ENCODE data around the gene DUXB. TPM values are rescaled to one million over a fixed set of nuclear protein-coding genes. Genes with fewer than 3 reads are reported as not detected.

The DUXB gene
- total RNA-seq, 3 donors from 2014 or later (not counting 1 experiment from before 2014, with no cell fraction given): not detected

DNA sequence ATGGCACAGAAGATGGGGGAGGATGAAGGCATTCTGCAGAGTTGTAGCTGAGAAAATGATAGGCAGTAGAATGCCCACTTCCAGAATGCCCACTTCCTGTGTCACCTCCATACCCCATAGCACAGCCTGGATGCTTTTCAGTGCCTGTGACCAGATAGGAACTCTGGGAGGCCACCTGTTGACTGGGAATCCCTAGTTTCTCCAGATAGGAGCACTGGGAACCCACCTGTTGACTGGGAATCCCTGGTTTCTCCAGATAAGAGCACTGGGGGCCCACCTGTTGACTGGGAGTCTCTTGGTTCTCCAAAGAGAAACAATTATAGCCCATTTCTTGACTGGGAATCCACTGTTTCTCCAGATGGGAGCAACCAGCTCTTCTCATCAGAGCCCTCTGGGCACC, 13.4 kb upstream of the DUXB start:
- H3K36me3 ChIP-seq (ENCODE audit: control insufficient read depth, insufficient read depth, low read length): no peaks in the 10 kb centered on the region
- no peak overlapping the region for H3K4me3 ChIP-seq (ENCODE audit: low read length)
- no peaks in the 10 kb centered on the region for H3K27me3 ChIP-seq (ENCODE audit: control insufficient read depth, insufficient read depth, low read length)
- peaks cover 0 to 7% of the 10 kb centered on the region in 2 donors for H3K27me3 Mint-ChIP-seq (ENCODE audit: low read depth in 2 of 2)
- no peaks in the 10 kb centered on the region for H3K4me1 Mint-ChIP-seq
- H3K9me3 Mint-ChIP-seq: peaks cover 0 to 3% of the 10 kb centered on the region in 2 donors
- DNase-seq: no peak
- peaks cover 5% of the 10 kb centered on the region for H3K9me3 ChIP-seq (ENCODE audit: control insufficient read depth, insufficient read depth, low read length)
- no peak for ATAC-seq
- H3K27ac ChIP-seq (ENCODE audit: low read length): no peak overlapping the region
- no peaks in the 10 kb centered on the region for H3K4me1 ChIP-seq (ENCODE audit: control insufficient read depth, insufficient read depth, low read length)
- intact Hi-C loops (cut with micrococcal nuclease): no loop called here
- no peak overlapping the region for H3K27ac Mint-ChIP-seq
- H3K4me3 Mint-ChIP-seq: no peak overlapping the region
- H3K36me3 Mint-ChIP-seq: no peaks in the 10 kb centered on the region
- TF ChIP-seq, protein P1, sequence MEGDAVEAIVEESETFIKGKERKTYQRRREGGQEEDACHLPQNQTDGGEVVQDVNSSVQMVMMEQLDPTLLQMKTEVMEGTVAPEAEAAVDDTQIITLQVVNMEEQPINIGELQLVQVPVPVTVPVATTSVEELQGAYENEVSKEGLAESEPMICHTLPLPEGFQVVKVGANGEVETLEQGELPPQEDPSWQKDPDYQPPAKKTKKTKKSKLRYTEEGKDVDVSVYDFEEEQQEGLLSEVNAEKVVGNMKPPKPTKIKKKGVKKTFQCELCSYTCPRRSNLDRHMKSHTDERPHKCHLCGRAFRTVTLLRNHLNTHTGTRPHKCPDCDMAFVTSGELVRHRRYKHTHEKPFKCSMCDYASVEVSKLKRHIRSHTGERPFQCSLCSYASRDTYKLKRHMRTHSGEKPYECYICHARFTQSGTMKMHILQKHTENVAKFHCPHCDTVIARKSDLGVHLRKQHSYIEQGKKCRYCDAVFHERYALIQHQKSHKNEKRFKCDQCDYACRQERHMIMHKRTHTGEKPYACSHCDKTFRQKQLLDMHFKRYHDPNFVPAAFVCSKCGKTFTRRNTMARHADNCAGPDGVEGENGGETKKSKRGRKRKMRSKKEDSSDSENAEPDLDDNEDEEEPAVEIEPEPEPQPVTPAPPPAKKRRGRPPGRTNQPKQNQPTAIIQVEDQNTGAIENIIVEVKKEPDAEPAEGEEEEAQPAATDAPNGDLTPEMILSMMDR (IDR thresholded peaks at IDR 0.05): no peak

DNA sequence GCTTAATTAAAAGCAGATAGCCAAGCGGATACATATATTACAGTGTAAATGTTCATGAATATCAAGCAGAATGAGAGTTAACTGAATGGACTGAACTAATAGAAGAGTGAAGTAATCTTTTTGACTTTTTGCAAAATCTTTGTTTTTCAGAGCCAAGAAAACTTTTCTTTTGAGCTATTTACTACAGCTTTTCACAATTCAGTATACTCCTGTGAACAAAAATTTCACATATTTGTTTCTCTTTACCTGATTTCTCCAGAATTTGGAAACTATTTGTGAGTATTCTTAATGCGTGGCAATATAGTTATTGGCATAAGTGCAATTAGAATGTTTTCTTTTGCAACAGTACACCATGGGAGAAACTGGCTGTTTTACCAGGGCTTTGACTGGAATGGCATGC, 9.1 kb upstream of the DUXB start:
- peaks cover 0 to 3% of the 10 kb centered on the region in 2 donors for H3K27me3 Mint-ChIP-seq (ENCODE audit: low read depth in 2 of 2)
- ATAC-seq: no peak
- Histone ChIP-seq H3K4me1 (ENCODE audit: control insufficient read depth, insufficient read depth, low read length) (no peaks in the 10 kb centered on the region), H3K36me3 (ENCODE audit: control insufficient read depth, insufficient read depth, low read length) (no peaks in the 10 kb centered on the region), H3K27me3 (ENCODE audit: control insufficient read depth, insufficient read depth, low read length) (no peaks in the 10 kb centered on the region), H3K9me3 (ENCODE audit: control insufficient read depth, insufficient read depth, low read length) (peaks cover 8% of the 10 kb centered on the region), H3K27ac (ENCODE audit: low read length) (no peak overlapping the region), H3K4me3 (ENCODE audit: low read length) (no peak overlapping the region)
- no peaks in the 10 kb centered on the region for H3K36me3 Mint-ChIP-seq
- H3K9me3 Mint-ChIP-seq: peaks cover 0 to 3% of the 10 kb centered on the region in 2 donors
- TF ChIP-seq, protein P1 (IDR thresholded peaks at IDR 0.05): no peak
- intact Hi-C loops (cut with micrococcal nuclease): no loop called here
- no peak overlapping the region for H3K4me3 Mint-ChIP-seq
- no peak for DNase-seq
- no peak overlapping the region for H3K27ac Mint-ChIP-seq
- H3K4me1 Mint-ChIP-seq: no peaks in the 10 kb centered on the region
- 100% methylated on average over 2 of the region's 2 CpGs for WGBS (ENCODE audit: insufficient coverage)

DNA sequence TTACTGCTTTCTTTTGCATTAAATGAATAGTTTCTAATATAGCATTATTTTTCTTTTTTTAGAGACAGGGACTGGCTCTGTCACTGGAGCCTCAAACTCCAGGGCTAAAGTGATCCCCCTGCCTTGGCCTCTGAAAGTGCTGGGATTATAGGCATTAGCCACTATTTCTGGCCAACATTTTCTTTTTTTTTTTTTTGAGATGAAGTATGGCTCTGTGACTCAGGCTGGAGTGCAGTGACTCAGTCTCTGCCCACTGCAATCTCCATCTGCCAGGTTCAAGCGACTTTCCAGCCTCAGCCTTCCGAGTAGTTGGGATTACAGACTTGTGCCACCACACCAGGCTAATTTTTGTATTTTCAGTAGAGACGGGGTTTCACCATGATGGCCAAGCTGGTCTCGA, 2.0 kb upstream of the DUXB start:
- Histone ChIP-seq H3K4me3 (ENCODE audit: low read length) (no peak overlapping the region), H3K4me1 (ENCODE audit: control insufficient read depth, insufficient read depth, low read length) (no peaks in the 10 kb centered on the region), H3K27me3 (ENCODE audit: control insufficient read depth, insufficient read depth, low read length) (no peaks in the 10 kb centered on the region), H3K36me3 (ENCODE audit: control insufficient read depth, insufficient read depth, low read length) (no peaks in the 10 kb centered on the region), H3K9me3 (ENCODE audit: control insufficient read depth, insufficient read depth, low read length) (no peaks in the 10 kb centered on the region), H3K27ac (ENCODE audit: low read length) (no peak overlapping the region)
- no peak for ATAC-seq
- no peak for DNase-seq
- no peaks in the 10 kb centered on the region for H3K4me1 Mint-ChIP-seq
- intact Hi-C loops (cut with micrococcal nuclease): no loop called here
- H3K4me3 Mint-ChIP-seq: no peak overlapping the region
- H3K36me3 Mint-ChIP-seq: no peaks in the 10 kb centered on the region
- H3K9me3 Mint-ChIP-seq: no peaks in the 10 kb centered on the region
- TF ChIP-seq, protein P1 (IDR thresholded peaks at IDR 0.05): no peak
- no peaks in the 10 kb centered on the region for H3K27me3 Mint-ChIP-seq (ENCODE audit: low read depth in 2 of 2)
- no peak overlapping the region for H3K27ac Mint-ChIP-seq
- WGBS (ENCODE audit: insufficient coverage): 94% methylated on average over 4 of the region's 4 CpGs

DNA sequence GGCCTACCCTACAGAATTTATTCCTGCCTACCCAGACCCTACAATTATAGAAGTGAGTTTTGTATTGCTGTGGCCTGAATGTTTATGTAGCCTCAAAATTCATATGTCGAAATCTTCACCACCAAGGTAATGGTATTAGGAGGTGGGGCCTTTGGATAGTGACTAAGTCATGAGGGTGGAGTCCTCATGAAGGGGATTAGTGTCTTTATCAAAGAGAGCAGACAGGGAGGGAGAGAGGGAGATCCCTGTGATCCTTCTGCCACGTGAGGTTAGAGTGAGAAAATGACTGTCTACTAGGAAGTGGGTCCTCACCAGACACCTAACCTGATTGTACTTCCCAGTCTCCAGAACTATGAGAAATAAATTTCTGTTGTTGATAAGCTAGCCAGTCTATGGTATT, 981 bp upstream of the DUXB start:
- H3K9me3 Mint-ChIP-seq: no peaks in the 10 kb centered on the region
- 75% methylated on average over 2 of the region's 2 CpGs for WGBS (ENCODE audit: insufficient coverage)
- Histone ChIP-seq H3K36me3 (ENCODE audit: control insufficient read depth, insufficient read depth, low read length) (no peaks in the 10 kb centered on the region), H3K27ac (ENCODE audit: low read length) (no peak overlapping the region), H3K27me3 (ENCODE audit: control insufficient read depth, insufficient read depth, low read length) (no peaks in the 10 kb centered on the region), H3K9me3 (ENCODE audit: control insufficient read depth, insufficient read depth, low read length) (no peaks in the 10 kb centered on the region), H3K4me3 (ENCODE audit: low read length) (no peak overlapping the region), H3K4me1 (ENCODE audit: control insufficient read depth, insufficient read depth, low read length) (no peaks in the 10 kb centered on the region)
- TF ChIP-seq, protein P1 (IDR thresholded peaks at IDR 0.05): no peak
- DNase-seq: no peak
- H3K36me3 Mint-ChIP-seq: no peaks in the 10 kb centered on the region
- no peaks in the 10 kb centered on the region for H3K27me3 Mint-ChIP-seq (ENCODE audit: low read depth in 2 of 2)
- H3K27ac Mint-ChIP-seq: no peak overlapping the region
- no peaks in the 10 kb centered on the region for H3K4me1 Mint-ChIP-seq
- no peak overlapping the region for H3K4me3 Mint-ChIP-seq
- ATAC-seq: no peak
- intact Hi-C loops (cut with micrococcal nuclease): no loop called here

Data from natural killer cell (primary cell).